GM06990 (cell line): Measurements from ENCODE around the gene SYDE2.

ENCODE experiments used
- DNase-seq: peaks from one replicate; pipeline ENCODE4 v3.0.0-alpha.2; 2011; ENCODE audit not compliant: insufficient read length; ENCODE audit errors: extremely low read depth
- H3K27me3 ChIP-seq: replicated peaks from 2 replicates; pipeline ENCODE4 v1.6.0; 2011; ENCODE audit warnings: low read length; ENCODE audit not compliant: control insufficient read depth, insufficient read depth
- H3K36me3 ChIP-seq: 2 replicates; pipeline ENCODE4 v1.5.1; 2011; ENCODE audit warnings: low read length; ENCODE audit not compliant: control insufficient read depth, insufficient read depth
- H3K4me3 ChIP-seq: replicated peaks from 2 replicates; pipeline ENCODE4 v1.5.1; 2011; ENCODE audit warnings: low read depth, mild to moderate bottlenecking, control low read depth, low read length
- TF ChIP-seq, protein P1 (sequence below): IDR thresholded peaks from 2 replicates; pipeline ENCODE4 v1.5.1; 2011; ENCODE audit warnings: low read length, control low read depth, mild to moderate bottlenecking, inconsistent platforms; ENCODE audit not compliant: insufficient read depth, poor library complexity, severe bottlenecking

SYDE2 gene

DNA sequence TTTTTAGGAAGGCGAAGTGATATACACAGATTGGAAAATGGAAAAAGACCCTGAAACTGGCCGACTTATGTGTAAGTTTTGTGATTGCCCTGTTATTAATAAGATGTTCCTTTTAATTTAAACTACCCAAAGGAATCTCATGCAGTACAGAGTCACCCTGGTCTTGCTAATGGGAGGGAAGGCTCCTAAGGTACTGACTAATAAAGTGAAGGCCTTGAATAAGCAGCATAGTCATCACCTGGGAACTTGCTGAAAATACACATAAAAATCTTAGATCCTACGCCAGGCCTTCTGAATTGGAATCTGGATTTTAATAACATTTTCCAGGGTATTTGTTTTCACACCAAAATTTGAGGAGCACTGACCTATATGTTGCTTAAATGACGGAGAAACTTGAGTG is 79.1 kb downstream of the SYDE2 start:
- no peaks in the 10 kb centered on the region for H3K36me3 ChIP-seq
- H3K4me3 ChIP-seq, result no peak overlapping the region
- H3K27me3 ChIP-seq, result no peaks in the 10 kb centered on the region
- TF ChIP-seq, protein P1, sequence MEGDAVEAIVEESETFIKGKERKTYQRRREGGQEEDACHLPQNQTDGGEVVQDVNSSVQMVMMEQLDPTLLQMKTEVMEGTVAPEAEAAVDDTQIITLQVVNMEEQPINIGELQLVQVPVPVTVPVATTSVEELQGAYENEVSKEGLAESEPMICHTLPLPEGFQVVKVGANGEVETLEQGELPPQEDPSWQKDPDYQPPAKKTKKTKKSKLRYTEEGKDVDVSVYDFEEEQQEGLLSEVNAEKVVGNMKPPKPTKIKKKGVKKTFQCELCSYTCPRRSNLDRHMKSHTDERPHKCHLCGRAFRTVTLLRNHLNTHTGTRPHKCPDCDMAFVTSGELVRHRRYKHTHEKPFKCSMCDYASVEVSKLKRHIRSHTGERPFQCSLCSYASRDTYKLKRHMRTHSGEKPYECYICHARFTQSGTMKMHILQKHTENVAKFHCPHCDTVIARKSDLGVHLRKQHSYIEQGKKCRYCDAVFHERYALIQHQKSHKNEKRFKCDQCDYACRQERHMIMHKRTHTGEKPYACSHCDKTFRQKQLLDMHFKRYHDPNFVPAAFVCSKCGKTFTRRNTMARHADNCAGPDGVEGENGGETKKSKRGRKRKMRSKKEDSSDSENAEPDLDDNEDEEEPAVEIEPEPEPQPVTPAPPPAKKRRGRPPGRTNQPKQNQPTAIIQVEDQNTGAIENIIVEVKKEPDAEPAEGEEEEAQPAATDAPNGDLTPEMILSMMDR, result no peak
- no peak for DNase-seq

- Histone ChIP-seq H3K36me3 (no peaks in the 10 kb centered on the region), H3K27me3 (no peaks in the 10 kb centered on the region), H3K4me3 (no peak overlapping the region)
- DNase-seq, result no peak
- TF ChIP-seq, protein P1, result no peak
Measured at GRCh38 chr1:85118751-85119150, 82.1 kb downstream of the SYDE2 start.

GRCh38 chr1:85116856-85117255 is 84.0 kb downstream of the SYDE2 start:
- no peak overlapping the region for H3K4me3 ChIP-seq
- DNase-seq, result no peak
- TF ChIP-seq, protein P1, result no peak
- no peaks in the 10 kb centered on the region for H3K27me3 ChIP-seq
- H3K36me3 ChIP-seq, result no peaks in the 10 kb centered on the region

- Histone ChIP-seq H3K27me3 (no peaks in the 10 kb centered on the region), H3K4me3 (no peak overlapping the region), H3K36me3 (no peaks in the 10 kb centered on the region)
- no peak for DNase-seq
- TF ChIP-seq, protein P1, result no peak
Measured at GRCh38 chr1:85115933-85116332, 84.9 kb downstream of the SYDE2 start.

- DNase-seq, result no peak
- TF ChIP-seq, protein P1, result no peak
- Histone ChIP-seq H3K27me3 (no peaks in the 10 kb centered on the region), H3K4me3 (no peak overlapping the region), H3K36me3 (no peaks in the 10 kb centered on the region)
Measured at GRCh38 chr1:85111695-85112094, 89.1 kb downstream of the SYDE2 start.

GRCh38 chr1:85109475-85109874 is 91.3 kb downstream of the SYDE2 start:
- Histone ChIP-seq H3K36me3 (no peaks in the 10 kb centered on the region), H3K4me3 (no peak overlapping the region), H3K27me3 (no peaks in the 10 kb centered on the region)
- TF ChIP-seq, protein P1, result peak; percentile 68
- no peak for DNase-seq
